ENCODE data around the gene STOM. TPM values are rescaled to one million over a fixed set of nuclear protein-coding genes. Genes with fewer than 3 reads are reported as not detected.

STOM gene
- total RNA-seq, 1 experiment from 2014 or later, result 22.4 TPM

DNA sequence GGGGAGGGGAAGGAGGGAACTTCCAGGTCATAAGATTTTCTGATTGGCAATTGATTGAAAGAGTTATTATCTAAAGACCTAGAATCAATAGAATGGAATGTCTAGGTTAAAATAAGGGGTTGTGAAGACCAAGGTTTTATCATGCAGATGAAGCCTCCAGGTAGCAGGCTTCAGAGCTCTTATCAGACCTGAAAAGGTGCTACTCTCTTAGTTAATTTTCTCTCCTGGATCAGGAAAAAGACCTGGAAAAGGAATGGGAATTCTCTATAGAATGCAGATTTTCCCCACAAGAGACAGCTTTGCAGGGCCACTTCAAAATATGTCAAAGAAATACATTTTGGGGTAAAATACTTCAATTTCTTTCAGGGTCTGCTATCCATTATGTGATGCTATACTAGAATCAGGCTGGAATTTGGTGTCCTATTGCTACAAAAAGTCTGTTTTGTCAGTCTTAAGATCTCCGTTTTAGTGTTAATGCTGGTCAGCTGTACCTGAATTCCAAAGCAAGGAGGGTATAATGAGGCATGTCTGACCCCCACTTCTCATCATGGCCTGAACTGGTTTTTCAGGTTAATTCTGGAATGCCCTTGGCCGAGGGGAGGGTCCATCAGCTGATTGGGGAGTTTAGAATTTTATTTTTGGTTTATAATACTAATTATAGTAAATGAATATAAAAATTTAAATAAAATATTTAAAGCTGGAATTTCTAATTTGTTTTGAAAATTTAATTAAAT is 16.6 kb upstream of the STOM start:
- H3K9me3 ChIP-seq (ENCODE audit: control insufficient read depth in 1 of 2, insufficient read depth in 1 of 2, low read depth in 1 of 2, low read length in 2 of 2), result no peaks in the 10 kb centered on the region
- no peaks in the 10 kb centered on the region for H4K20me1 ChIP-seq (ENCODE audit: insufficient read depth)
- intact Hi-C loops (cut with micrococcal nuclease), result no loop called here
- no peak overlapping the region for H3K4me3 ChIP-seq (replicated peaks in 1 of 2; ENCODE audit: low read depth in 1 of 2, low read length in 2 of 2)
- ChIA-PET CTCF (interaction anchor here (1.8 to 2.6 kb wide), 2 partner anchors 11 to 13 kb away, joined by 5 to 12 read pairs; no protein-coding TSS in a partner anchor), RAD21 (ENCODE audit: low non-redundant PET in 1 of 2, low total read pairs in 2 of 2, uncharacterized antibody in 2 of 2, unreplicated experiment in 2 of 2) (interaction anchor here in 1 of 2 experiments (1.1 kb wide), 1 partner anchor 66 kb away, joined by 3 read pairs; no protein-coding TSS in a partner anchor), POLR2A (no interaction called here)
- H3K27me3 ChIP-seq (ENCODE audit: insufficient read depth, low read length), result no peaks in the 10 kb centered on the region
- no peak for ATAC-seq
- no peak overlapping the region for H2AFZ ChIP-seq (ENCODE audit: low read depth, low read length, poor library complexity, severe bottlenecking)
- DNase-seq (ENCODE audit: low read depth, low spot score), result no peak
- no peak overlapping the region for H3K4me2 ChIP-seq (ENCODE audit: low read length)
- no peaks in the 10 kb centered on the region for H3K36me3 ChIP-seq (ENCODE audit: control insufficient read depth in 1 of 2, insufficient read depth in 2 of 2, low read length in 2 of 2)
- H3K79me2 ChIP-seq (ENCODE audit: insufficient read depth, low read length), result no peaks in the 10 kb centered on the region
- H3K4me1 ChIP-seq (ENCODE audit: control insufficient read depth in 1 of 2, insufficient read depth in 2 of 2, low read length in 2 of 2), result no peaks in the 10 kb centered on the region
- TF ChIP-seq CEBPB (IDR thresholded peaks at IDR 0.05; ENCODE audit: low read depth), result no peak
- no peak overlapping the region for H3K9ac ChIP-seq (ENCODE audit: low read length)
- H3K9me2 ChIP-seq (ENCODE audit: insufficient read depth), result no peaks in the 10 kb centered on the region
- BruUV-seq (replicated peaks), result no TSS peak
- no peak overlapping the region for H3K27ac ChIP-seq (ENCODE audit: low read depth, low read length)

DNA sequence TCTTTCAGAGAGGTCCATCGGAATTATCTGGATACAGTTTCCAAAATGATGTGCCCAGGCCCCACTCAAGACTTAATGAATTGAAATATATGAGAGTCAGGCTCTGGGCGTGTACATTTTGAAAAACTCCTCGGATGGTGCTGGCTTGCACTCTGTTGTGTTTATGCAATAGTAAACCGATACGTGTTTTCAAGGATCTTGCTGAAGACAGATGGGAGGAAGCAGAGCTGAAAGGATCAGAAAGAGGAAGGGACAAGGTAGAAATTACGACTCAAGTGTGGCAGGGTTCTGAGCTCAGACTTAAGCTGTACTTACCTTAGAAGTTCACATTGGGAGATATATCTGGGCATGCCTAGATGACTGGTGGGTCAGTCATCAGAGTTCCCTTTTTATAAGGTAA is 13.7 kb upstream of the STOM start:
- H3K4me3 ChIP-seq (replicated peaks in 1 of 2; ENCODE audit: low read depth in 1 of 2, low read length in 2 of 2), result no peak overlapping the region
- TF ChIP-seq, protein P1, sequence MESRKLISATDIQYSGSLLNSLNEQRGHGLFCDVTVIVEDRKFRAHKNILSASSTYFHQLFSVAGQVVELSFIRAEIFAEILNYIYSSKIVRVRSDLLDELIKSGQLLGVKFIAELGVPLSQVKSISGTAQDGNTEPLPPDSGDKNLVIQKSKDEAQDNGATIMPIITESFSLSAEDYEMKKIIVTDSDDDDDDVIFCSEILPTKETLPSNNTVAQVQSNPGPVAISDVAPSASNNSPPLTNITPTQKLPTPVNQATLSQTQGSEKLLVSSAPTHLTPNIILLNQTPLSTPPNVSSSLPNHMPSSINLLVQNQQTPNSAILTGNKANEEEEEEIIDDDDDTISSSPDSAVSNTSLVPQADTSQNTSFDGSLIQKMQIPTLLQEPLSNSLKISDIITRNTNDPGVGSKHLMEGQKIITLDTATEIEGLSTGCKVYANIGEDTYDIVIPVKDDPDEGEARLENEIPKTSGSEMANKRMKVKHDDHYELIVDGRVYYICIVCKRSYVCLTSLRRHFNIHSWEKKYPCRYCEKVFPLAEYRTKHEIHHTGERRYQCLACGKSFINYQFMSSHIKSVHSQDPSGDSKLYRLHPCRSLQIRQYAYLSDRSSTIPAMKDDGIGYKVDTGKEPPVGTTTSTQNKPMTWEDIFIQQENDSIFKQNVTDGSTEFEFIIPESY (IDR thresholded peaks at IDR 0.05; ENCODE audit: extremely low read depth, insufficient replicate concordance, low read length), result no peak
- TF ChIP-seq CTCF (IDR thresholded peaks at IDR 0.05 in 2 of 3, conservative IDR thresholded peaks at IDR 0.05 in 1 of 3; ENCODE audit: borderline replicate concordance in 1 of 3, insufficient read depth in 1 of 3, low read depth in 2 of 3, low read length in 2 of 3) (no peak), SP1 (IDR thresholded peaks at IDR 0.05; ENCODE audit: low read depth) (no peak), CBX3 (IDR thresholded peaks at IDR 0.05; ENCODE audit: low read depth) (no peak)
- CTCF ChIA-PET, result no interaction called here
- DNase-seq (ENCODE audit: low read depth, low spot score) (no peak), ATAC-seq (no peak)
- POLR2A ChIA-PET, result no interaction called here
- RAD21 ChIA-PET (ENCODE audit: low non-redundant PET in 1 of 2, low total read pairs in 2 of 2, uncharacterized antibody in 2 of 2, unreplicated experiment in 2 of 2), result interaction anchor here in 1 of 2 experiments (0.6 kb wide), 1 partner anchor 183 kb away, joined by 3 read pairs; no protein-coding TSS in a partner anchor
- no peaks in the 10 kb centered on the region for H3K36me3 ChIP-seq (ENCODE audit: control insufficient read depth in 1 of 2, insufficient read depth in 2 of 2, low read length in 2 of 2)
- no peaks in the 10 kb centered on the region for H3K9me2 ChIP-seq (ENCODE audit: insufficient read depth)
- no peaks in the 10 kb centered on the region for H4K20me1 ChIP-seq (ENCODE audit: insufficient read depth)
- H3K9ac ChIP-seq (ENCODE audit: low read length), result no peak overlapping the region
- no peaks in the 10 kb centered on the region for H3K79me2 ChIP-seq (ENCODE audit: insufficient read depth, low read length)
- H3K27ac ChIP-seq (ENCODE audit: low read depth, low read length), result no peak overlapping the region
- intact Hi-C loops (cut with micrococcal nuclease), result no loop called here
- H3K4me1 ChIP-seq (ENCODE audit: control insufficient read depth in 1 of 2, insufficient read depth in 2 of 2, low read length in 2 of 2), result no peaks in the 10 kb centered on the region
- H3K4me2 ChIP-seq (ENCODE audit: low read length), result no peak overlapping the region
- no peaks in the 10 kb centered on the region for H3K9me3 ChIP-seq (ENCODE audit: control insufficient read depth in 1 of 2, insufficient read depth in 1 of 2, low read depth in 1 of 2, low read length in 2 of 2)
- no TSS peak for BruUV-seq (replicated peaks)
- no peak overlapping the region for H2AFZ ChIP-seq (ENCODE audit: low read depth, low read length, poor library complexity, severe bottlenecking)
- no peaks in the 10 kb centered on the region for H3K27me3 ChIP-seq (ENCODE audit: insufficient read depth, low read length)

Data from HCT116 (cell line).